ENCODE measurements around the gene PTPRC.

DNA sequence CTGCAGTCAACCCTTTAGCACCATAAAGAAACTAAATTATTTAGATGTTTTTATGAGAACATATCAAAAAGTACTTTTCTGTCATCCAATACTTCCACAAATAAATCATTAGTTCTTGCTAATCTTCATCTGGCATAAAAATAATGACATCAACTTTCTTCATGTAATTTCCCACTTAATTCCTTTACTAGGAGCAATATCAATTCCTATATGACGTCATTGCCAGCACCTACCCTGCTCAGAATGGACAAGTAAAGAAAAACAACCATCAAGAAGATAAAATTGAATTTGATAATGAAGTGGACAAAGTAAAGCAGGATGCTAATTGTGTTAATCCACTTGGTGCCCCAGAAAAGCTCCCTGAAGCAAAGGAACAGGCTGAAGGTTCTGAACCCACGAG, 116.9 kb downstream of the PTPRC start:
- no peak for TF ChIP-seq POLR2A (IDR thresholded peaks at IDR 0.05; ENCODE audit: low read depth)
- TF ChIP-seq EP300 (IDR thresholded peaks at IDR 0.05): no peak
- TF ChIP-seq, protein P1, sequence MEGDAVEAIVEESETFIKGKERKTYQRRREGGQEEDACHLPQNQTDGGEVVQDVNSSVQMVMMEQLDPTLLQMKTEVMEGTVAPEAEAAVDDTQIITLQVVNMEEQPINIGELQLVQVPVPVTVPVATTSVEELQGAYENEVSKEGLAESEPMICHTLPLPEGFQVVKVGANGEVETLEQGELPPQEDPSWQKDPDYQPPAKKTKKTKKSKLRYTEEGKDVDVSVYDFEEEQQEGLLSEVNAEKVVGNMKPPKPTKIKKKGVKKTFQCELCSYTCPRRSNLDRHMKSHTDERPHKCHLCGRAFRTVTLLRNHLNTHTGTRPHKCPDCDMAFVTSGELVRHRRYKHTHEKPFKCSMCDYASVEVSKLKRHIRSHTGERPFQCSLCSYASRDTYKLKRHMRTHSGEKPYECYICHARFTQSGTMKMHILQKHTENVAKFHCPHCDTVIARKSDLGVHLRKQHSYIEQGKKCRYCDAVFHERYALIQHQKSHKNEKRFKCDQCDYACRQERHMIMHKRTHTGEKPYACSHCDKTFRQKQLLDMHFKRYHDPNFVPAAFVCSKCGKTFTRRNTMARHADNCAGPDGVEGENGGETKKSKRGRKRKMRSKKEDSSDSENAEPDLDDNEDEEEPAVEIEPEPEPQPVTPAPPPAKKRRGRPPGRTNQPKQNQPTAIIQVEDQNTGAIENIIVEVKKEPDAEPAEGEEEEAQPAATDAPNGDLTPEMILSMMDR (IDR thresholded peaks at IDR 0.05): no peak
- TF ChIP-seq POLR2AphosphoS5 (IDR thresholded peaks at IDR 0.05): no peak

All from esophagus muscularis mucosa (tissue), 4 donors.